GM19035 (cell line): ENCODE data around the gene SNF8.

Experiments
- ATAC-seq: cut with Tn5 transposase; IDR thresholded peaks from one replicate; pipeline ENCODE4 v1.9.1; 2021; ENCODE audit not compliant: unreplicated experiment

Gene SNF8

GRCh38 chr17:48930435-48930873, 14.2 kb downstream of the SNF8 start:
- ATAC-seq = no peak

GRCh38 chr17:48929812-48930165, 14.9 kb downstream of the SNF8 start:
- ATAC-seq = no peak

GRCh38 chr17:48928876-48929811, 15.5 kb downstream of the SNF8 start:
- ATAC-seq = no peak

GRCh38 chr17:48927978-48928745, 16.5 kb downstream of the SNF8 start:
- no peak for ATAC-seq

- ATAC-seq = no peak
Measured at GRCh38 chr17:48925991-48926342, 18.7 kb downstream of the SNF8 start.

GRCh38 chr17:48925251-48925990, 19.2 kb downstream of the SNF8 start:
- ATAC-seq = no peak

- no peak for ATAC-seq
Measured at GRCh38 chr17:48915459-48916282, 29.0 kb downstream of the SNF8 start.

GRCh38 chr17:48912476-48912875, 32.2 kb downstream of the SNF8 start:
- no peak for ATAC-seq

- no peak for ATAC-seq
Measured at GRCh38 chr17:48910370-48910769, 34.3 kb downstream of the SNF8 start.

GRCh38 chr17:48909783-48910182, 34.9 kb downstream of the SNF8 start:
- ATAC-seq = no peak

GRCh38 chr17:48908853-48909394, 35.7 kb downstream of the SNF8 start:
- ATAC-seq = peak; percentile 32

- ATAC-seq = peak; percentile 83
Measured at GRCh38 chr17:48908047-48908843, 36.4 kb downstream of the SNF8 start, which contains the start of gene UBE2Z. UBE2Z (plus strand) TSS chr17:48908407; CDS start chr17:48908504, 97 bp downstream.

- no peak for ATAC-seq
Measured at GRCh38 chr17:48907713-48908046, 37.0 kb downstream of the SNF8 start.

- ATAC-seq = no peak
Measured at GRCh38 chr17:48905987-48906515, 38.6 kb downstream of the SNF8 start.

GRCh38 chr17:48904428-48904827, 40.2 kb downstream of the SNF8 start:
- no peak for ATAC-seq

- no peak for ATAC-seq
Measured at GRCh38 chr17:48903401-48903800, 41.2 kb downstream of the SNF8 start.

- no peak for ATAC-seq
Measured at GRCh38 chr17:48901241-48901640, 43.4 kb downstream of the SNF8 start.

- ATAC-seq = no peak
Measured at GRCh38 chr17:48894886-48895285, 49.8 kb downstream of the SNF8 start.
